Islet precursor cell (in vitro differentiated cells): Measurements from ENCODE around the gene TAP2.

Experiments used
- DNase-seq: peaks from one replicate; pipeline ENCODE4 v3.0.0-alpha.2; 2018

TAP2 gene

DNA sequence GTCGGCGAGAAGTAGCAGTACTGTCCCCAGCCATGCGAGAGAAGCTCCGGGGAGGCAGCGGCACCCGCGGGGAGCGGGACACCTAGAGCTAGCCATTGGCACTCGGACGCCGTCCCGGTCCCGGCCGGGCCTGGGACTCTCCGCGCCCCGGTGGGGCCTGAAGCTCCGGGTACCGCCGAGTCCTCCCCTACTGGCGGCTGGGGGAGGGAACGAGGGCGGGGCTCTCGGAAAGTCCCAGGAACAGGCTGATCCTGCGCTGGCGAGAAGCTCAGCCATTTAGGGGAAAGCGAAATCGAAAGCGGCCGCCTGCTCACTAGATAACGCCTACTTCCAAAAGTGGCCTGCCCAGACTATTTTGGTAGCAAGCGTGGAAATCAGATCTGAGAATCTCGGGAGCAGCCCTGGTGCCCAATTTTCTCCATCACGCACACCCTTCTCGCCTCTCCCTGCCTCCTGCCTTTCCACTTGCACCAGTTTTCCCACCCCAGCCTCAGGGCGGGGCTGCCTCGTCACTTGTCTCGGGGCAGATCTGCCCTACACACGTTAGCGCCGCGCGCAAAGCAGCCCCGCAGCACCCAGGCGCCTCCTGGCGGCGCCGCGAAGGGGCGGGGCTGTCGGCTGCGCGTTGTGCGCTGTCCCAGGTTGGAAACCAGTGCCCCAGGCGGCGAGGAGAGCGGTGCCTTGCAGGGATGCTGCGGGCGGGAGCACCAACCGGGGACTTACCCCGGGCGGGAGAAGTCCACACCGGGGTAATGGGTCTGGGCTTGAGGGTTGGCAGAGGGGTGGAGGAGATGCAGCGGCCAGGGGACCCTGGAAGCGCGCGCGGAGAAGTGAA lies 15.2 kb upstream of the TAP2 start, which contains the start of the genes PSMB9 and TAP1:
Gene PSMB9, plus strand, starts transcription at position 652 of the 835 bp plus-strand sequence. Its CDS starts 38 bp downstream, at position 690.
Gene TAP1, minus strand, starts transcription at position 164 of the 835 bp plus-strand sequence. Its CDS starts 68 bp downstream, at position 96.
- peak; percentile 94 for DNase-seq

DNA sequence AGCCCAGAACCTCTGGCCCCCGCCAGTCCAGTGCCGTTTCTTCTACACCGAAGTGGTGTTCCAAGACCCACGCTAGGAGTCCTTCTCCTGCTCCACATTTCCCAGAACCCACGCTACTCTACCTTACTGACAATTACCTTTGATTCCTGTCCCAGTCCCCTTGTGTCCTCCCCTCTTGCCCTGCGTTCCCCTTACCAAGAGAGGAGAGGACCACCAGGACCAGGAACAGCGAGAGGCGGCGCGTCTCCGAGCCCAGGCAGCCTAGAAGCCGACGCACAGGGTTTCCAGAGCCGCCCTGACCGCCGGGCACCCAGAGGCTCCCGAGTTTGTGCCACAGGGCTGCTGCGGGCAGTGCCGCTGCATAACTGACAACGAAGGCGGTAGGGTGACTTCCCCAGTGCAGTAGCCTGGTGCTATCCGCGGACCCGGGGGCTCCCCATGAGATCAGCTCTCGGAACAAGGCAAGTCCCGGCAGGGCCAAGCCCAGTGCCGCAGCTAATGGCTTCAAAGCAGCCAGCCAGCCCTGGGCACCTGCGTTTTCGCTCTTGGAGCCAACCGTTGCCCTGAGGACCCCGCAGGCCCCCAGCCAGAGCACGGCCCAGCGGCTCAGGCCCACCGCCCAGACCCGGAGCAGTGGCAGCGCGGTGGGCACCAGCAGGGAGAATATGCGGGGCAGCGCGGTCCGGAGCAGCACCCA lies 14.5 kb upstream of the TAP2 start:
- DNase-seq: peak; percentile 66

DNA sequence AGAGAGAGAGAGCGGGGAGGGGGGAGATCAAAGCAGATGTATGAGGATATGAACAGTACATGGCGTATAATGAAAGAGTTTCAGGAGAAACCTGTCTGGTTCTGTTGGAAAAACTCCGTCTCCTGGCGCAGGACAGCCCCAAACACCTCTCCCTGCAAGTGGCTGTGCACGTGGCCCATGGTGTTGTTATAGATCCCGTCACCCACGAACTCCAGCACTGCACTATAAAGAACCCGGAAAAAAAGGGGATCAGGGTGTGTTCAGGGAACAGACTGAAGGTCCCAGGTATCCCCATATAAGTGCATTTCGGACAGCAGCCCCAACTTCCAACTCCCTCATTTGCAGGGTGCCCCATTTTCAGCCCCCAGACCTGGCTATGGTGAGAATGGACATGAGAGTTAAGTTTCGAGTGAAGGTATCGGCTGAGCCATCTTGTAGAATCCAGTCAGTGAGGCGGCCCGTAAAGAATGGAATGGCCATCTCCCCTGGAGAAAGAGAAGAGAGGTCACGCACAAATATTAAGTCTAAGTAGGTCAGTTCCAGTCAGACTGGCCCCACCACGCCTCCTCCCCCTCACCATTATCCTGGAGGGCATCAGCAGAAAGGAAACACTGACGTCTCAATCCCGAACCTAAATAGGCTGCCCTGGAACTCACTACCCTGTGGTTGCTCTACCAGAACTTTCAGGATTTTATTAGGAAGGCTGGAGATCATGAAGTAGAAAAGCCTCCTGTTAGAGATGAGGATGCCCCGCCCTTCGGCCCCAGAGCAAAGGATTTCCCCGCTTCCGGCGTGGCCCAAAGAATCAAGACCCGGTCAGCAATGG lies 13.7 kb upstream of the TAP2 start:
- DNase-seq: no peak

DNA sequence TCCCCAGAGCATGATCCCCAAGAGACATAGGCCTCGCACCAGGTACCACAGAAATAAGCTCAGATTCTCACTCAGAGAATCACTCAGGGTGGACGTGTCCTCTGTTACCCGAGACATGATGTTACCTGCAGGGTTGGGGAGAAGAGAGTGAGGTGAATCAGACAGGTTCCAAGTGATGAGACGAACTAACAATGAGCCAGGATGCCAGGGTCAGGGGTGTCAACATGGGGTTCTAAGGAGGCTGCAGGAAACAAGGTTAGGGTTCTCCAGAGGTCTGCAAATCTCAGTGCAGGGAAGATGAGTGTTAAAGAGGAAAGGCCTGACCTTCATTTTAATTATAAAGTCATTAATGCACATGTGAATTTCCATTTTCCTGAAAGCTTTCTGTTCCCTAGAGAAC lies 12.5 kb upstream of the TAP2 start:
- no peak for DNase-seq

DNA sequence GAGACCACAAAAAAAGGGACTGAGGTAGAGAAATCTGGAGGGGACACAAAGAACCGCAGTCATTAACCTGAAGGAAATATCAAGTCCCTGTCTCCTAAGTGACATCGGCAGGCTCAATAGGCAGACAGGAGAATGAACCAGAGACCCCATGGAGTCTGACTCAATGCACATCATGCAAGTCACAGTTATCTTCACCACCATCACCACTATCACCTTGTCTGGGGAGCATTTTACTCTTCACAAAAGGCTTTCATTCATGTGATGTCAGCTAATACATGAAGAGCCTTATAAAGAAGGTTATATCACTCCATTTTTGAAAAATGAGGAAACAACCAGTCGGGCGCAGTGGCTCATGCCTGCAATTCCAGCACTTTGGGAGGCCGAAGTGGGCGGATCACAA lies 10.6 kb upstream of the TAP2 start:
- DNase-seq: no peak

DNA sequence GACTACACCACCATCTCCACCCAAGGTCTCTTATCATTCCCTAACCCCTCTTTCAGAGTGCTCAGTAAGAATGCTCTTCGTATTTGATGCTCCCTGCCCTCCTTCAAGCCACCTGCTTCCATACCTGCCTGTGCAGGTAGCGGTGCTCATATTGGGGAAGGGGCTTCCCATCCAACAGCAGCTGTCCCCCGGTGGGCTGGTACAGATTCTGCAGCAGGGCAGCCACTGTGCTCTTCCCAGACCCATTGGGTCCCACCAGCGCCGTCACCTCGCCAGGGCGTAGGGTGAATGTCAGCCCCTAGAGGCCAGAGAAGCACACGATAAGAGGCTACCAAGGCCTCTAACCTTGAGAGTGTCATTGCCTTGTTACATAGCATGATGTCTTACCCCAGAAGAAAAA lies 9.3 kb upstream of the TAP2 start:
- no peak for DNase-seq

DNA sequence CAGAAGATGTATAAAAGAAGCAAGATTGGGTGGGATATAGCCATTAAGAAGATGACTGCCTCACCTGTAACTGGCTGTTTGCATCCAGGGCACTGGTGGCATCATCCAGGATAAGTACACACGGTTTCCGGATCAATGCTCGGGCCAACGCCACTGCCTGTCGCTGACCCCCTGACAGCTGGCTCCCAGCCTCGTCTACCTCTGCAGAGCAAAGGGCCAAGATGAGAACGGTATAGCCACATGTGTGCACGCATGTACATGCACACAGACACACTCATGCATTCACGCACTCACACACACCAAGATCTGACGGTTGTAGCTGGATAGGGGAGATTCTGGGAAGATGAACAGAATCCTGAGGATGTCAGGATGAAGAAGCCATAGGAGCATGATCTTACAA lies 8.5 kb upstream of the TAP2 start:
- no peak for DNase-seq

DNA sequence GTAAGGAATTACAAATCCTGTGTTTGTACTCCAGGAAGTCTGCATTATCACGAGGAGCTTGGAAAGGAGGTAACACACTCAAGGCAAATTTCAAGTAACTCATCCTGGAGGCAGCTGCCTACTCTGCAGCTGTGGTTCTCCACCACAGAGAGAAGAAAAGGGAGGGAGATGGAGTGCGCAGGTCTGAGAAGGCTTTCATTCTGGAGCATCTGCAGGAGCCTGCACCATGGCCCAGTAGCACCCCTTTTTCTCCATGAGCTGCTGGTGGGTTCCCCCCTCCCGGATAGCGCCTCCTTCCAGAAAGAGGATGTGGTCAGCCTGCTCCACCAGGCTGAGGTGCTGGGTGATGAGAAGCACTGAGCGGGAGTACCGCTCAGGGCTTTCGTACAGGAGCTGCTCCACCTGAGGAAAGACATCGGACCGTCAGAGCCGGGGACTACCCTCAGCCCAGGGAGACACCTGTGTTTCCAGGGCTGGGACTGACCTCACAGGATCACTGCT lies 6.9 kb upstream of the TAP2 start:
- DNase-seq: no peak

DNA sequence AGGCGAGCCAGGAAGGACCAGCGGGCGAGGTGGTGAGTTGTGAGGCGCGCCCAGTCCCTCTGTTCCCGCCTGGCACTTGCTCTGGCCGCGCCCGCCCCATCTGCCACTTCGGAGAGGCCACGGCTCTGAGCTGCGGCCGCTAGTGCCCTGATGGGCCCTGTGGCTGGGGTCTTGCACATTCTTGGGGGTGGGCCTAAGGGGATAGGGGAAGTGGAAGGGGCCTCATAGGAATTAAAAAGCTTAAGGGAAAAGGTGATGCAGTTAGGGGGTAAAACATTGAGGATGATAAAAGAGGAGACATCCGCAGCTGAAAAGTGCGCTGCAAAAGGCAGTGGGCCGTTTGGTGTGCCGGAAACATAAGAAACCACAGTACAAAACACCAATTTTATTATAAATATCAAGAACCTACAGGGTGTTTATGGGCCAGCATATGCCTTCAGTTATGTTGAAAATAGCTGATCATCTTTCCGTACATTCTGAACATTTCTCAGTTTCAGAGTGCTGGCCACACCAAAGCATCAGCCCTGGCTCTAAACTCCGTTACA lies 6.4 kb upstream of the TAP2 start:
- DNase-seq: no peak

DNA sequence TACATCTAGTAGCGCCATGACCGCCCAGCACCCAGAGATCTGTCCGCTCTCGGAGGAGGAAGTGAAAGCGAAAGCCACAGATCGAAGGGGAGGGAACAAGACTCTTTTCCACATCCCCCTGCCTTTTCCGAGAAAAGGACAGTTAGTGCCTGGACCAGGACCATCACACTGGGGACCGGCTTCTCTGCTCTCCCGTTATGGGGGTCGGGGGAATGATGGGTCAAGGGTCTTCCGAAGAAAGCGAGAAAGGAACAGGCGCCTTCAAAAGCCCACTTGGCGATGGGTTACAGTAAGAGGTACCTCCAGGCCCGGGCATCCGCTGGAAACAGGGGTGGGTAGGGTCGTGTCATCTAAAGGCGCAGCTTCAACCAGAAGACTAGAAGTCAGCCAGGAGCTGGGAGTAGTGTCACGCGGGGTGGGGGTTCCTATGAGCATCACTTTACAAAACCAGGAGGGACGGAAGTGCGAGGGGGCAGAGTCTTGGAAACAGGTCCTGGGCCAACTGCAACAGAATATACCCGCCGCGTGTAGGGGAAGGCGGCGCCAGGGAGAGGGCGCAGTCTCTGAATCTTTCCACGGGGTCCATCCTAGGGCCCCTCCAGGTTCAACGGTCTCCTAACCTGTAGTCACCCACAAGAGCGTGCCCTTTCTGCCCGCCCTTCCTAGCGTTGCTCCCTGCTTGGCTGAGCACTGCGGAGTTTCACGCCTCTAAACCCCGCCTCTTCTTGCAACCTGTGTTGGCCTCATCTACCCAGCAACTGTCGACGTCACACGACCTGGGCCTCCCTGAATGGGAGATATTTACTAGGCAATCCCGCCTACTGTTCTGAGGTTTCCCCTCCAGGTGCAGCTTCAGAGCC lies 5.7 kb upstream of the TAP2 start, which contains the start of gene PSMB8:
Gene PSMB8, minus strand, starts transcription at position 69 of the 860 bp plus-strand sequence. Its CDS starts 51 bp downstream, at position 18.
- DNase-seq: peak; percentile 97

DNA sequence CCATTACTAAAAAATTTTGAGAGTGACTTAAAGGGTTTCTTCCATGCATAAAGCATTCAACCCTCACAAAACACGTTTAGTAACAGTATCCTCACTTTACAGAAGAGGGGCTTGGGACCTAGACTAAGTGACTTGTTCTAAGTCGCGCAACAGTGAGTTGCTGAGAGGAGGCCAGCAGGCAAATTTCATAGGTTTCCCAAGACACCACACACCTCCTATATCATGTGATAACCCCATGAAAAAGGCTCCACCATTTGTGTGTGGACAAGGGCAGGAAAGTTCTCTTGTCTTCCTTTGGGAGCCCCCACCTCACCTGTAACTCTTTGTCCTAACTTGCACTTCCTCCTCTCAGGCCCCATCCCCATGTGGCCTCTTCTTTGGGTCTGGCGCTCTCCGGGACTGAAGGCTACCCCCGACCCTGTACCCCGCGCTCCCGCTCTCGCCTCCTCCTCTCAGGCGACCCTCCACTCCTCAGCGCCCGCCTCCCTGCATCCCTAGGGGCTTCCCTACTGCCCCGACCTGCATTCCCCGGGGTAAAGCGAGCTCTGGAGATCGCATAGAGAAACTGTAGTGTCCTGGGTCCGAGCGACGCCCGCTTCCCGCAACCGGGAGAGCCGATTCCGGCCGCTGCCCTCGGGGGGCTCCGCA lies 4.9 kb upstream of the TAP2 start:
- DNase-seq: no peak

DNA sequence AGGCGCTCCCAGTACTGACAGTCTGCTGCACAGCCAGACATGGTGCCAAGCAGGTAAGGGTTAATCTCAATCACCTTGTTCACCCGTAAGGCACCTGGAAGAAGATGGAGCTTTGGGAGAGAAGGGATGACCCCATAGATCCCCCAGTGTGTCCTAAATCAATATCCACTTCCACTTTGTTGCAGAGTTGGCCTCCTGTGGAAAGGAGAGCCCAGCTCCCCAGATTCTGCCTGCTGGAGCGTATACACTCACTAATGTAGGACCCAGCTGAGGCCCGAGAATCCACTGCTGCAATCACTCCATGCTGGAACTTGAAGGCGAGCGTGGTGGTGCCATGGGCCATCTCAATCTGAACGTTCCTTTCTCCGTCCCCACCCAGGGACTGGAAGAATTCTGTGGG lies 4.2 kb upstream of the TAP2 start:
- no peak for DNase-seq

DNA sequence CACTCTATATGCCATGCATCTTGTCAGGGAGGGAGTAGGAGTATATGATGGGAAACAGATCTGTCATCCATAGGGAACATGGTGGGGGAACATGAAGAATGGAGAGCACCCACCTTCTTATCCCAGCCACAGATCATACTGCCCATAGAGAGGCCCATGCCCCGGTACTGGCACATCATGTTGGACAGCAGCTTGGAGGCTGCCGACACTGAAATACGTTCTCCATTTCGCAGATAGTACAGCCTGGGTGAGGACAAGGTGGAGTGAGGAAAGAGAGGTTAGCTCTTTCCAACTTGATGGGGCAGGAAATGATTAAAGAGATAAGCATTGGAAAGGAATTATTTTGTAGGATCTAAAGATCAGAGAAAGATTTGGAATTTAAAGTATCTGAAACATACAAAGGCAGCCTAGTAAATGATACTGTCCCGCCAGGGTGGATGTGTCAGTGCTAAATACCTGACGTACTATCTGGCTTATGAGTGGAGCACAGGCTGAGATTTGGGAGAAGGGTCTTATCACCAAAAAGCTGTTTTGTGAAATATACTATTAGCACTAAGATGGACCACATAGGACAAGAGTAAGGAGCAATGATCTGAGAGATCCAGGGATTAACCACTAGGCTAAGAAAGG lies 3.6 kb upstream of the TAP2 start:
- no peak for DNase-seq

DNA sequence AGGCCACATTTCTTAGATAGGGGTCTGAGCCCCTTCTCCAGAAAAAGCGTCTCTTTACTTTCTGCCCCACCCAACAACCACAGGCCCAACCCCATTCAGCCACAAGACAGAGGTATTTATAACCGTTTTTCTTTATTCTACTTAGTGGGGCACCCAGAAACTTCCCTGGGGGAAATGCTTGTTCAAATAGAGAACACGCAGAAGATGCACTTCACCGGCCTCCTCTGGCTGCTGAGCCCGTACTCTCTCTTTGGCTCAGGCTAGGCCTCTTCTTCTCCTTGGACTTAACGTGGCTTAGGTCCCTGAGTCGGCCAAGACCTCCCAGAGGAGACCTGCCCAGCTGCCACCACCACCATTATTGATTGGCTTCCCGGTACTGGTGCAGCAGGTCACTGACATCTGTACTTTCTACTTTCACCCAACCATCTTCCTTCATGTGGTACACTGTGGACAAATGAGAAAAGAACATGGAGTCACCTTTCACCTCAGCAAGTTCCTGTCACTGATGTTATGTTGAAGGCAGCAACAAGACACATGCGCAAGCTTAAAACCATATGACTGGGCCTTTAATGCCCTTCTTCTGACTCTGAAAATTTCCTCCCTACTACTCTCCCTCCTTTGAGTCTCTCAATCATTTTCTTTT lies 2.2 kb upstream of the TAP2 start:
- no peak for DNase-seq

DNA sequence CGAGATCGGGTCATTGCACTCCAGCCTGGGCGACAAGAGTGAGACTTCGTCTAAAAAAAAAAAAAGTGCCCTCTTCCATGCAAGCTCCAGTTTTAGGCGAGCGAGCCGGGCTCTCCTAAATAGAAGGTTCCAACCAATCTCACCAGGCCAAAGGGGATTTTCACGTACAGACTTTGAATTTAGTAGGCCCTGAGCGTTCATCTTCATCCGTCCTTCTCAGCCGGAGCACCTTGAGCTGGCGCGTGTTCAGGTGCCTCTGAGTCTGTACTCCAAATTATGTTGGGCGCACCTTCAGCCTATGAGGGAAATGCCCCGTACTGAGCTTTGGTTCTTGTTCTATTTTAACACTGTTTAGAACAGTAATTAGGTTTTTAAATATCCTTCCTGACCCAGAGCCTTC lies 817 bp upstream of the TAP2 start:
- no peak for DNase-seq

DNA sequence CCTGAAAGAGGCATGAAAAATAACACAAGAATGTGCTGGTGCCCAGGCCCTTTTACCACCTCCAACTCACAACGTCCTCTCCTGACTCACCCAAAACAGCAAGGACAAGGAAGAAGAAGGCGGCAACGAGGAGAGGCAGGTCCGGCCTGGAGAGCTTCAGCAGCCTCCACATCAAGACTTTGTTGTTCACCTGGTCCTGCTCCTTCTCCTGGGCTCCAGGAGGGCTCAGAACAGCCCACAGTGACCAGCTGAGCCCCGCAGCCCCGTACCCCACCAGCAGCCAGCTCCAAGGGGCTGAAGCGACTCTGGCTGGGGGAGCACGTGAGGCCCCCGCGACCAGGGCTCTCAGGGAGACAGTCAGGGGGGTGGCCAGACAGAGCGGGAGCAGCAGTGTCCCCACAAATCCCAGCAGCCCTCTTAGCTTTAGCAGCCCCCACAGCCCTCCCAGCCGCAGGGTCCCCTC lies 857 bp downstream of the TAP2 start:
- peak; percentile 51 for DNase-seq

DNA sequence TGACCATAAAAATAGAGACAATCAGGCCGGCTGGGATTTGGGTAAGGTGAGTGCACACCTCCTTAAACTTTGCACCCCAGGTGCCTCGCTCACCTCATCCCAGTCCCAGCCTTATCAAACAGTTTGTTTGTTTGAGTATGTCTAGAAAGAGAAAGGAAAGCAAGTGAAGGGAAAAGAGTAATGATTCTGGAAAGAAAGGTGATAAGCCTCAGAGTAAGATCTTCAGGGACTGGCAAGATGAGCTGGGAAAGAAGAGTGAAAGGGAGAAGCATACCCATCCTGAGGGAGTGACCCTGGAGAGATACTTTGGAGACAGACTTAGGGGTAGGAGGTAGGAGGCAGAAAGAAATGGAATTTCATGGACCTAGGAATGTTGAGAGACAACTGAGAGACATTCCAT lies 1.7 kb downstream of the TAP2 start:
- no peak for DNase-seq

DNA sequence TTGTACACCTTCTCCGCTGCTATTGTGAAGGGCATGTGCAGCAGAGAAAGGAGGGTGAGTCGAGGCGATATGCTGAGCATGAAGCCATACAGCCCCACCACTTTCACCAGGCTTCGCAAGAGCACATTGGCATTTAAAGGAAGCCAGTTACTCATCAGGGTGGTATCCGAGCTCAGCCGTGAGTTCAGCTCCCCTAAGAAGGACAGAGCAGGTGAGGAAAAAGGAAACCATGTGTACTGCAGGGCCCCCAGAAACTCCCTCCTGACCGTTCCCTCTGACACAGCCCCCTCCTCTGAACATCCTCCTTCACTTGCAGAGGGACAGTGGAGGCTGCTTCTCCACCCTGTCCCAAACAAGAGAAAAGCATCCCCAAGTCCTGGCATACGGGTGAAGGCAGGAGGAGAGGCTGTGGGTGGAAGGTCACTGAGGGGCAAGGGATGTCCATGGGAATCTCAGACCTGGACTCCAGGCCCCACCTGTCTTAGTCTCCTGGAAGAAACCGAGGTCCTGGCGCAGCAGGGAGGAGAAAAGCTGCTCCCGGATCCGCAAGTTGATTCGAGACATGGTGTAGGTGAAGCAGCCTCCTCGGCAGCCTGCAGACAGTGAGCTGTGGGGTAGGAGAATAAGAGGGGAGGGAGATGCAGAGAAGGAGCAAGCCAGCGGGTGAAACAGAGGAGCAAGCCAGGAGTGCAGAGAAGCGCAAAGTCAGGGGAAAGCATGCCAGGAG lies 3.2 kb downstream of the TAP2 start:
- no peak for DNase-seq

DNA sequence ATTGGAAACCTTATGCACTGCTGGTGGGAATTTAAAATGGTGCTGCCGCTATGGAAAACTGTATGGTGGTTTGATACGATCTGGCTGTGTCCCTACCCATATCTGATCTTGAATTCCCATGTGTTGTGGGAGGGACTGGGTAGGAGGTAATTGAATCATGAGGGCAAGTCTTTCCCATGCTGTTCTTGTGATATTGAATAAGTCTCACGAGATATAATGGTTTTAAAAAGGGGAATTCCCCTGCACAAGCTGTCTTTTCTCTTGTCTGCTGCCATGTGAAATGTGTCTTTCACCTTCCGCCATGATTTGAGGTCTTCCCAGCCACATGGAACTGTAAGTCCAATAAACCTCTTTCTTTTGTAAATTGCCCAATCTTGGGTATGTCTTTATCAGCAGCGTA lies 4.9 kb downstream of the TAP2 start:
- DNase-seq: no peak
